Natural killer cell treated with Interleukin-12 subunit alpha and Interleukin-12 subunit beta and Interleukin-15 and Interleukin-18, amount 100 ng/mL, for 72 hours (primary cell): ENCODE data around the gene FGF6. TPM values are rescaled to one million over a fixed set of nuclear protein-coding genes. Genes with fewer than 3 reads are reported as not detected.
"Not testable (repeated sequence)": the region's sequence is repeated elsewhere in the genome, so short reads cannot be mapped to it uniquely, and the experiment has no call there.

Experiments used
- ATAC-seq, 2 donors: fragments of 150-1000 bp; cut with Tn5 transposase in 1 of 2; sonication (Bioruptor Pico), chemical (Tn5 transposase) in 1 of 2; 2 replicates each; pipeline ENCODE4 v1.10.0; 2021
- DNase-seq: peaks from one replicate; pipeline ENCODE4 v3.0.0; 2022; ENCODE audit warnings: low spot score
- H3K27ac Mint-ChIP-seq, 2 donors: 1 replicate in 1 of 2; 2 replicates in 1 of 2; pipeline ENCODE4 v1.8.0; 2022; ENCODE audit warnings: mixed read lengths in 2 of 2, mild to moderate bottlenecking in 1 of 2, moderate library complexity in 1 of 2
- H3K27me3 Mint-ChIP-seq, 2 donors: 1 replicate in 1 of 2; 2 replicates in 1 of 2; pipeline ENCODE4 v1.8.0; 2022; ENCODE audit warnings: mixed read lengths in 2 of 2
- H3K36me3 Mint-ChIP-seq: one replicate; pipeline ENCODE4 v1.8.0; 2022; ENCODE audit warnings: mixed read lengths
- H3K4me1 Mint-ChIP-seq, 2 donors: 1 replicate in 1 of 2; 2 replicates in 1 of 2; pipeline ENCODE4 v1.8.0; 2022; ENCODE audit warnings: low read depth in 2 of 2, mixed read lengths in 2 of 2, mild to moderate bottlenecking in 1 of 2
- H3K4me3 Mint-ChIP-seq: one replicate; pipeline ENCODE4 v1.8.0; 2022; ENCODE audit warnings: mixed read lengths
- H3K9me3 Mint-ChIP-seq: 2 replicates; pipeline ENCODE4 v1.8.0; 2022; ENCODE audit warnings: mixed read lengths
- total RNA-seq, 2 donors: library from RNA; stranded (reverse); gene quantifications; one replicate each; pipeline ENCODE4 v1.2.3, GENCODE V29; 2022

Gene FGF6
- total RNA-seq, 2 donors from 2014 or later = not detected

DNA sequence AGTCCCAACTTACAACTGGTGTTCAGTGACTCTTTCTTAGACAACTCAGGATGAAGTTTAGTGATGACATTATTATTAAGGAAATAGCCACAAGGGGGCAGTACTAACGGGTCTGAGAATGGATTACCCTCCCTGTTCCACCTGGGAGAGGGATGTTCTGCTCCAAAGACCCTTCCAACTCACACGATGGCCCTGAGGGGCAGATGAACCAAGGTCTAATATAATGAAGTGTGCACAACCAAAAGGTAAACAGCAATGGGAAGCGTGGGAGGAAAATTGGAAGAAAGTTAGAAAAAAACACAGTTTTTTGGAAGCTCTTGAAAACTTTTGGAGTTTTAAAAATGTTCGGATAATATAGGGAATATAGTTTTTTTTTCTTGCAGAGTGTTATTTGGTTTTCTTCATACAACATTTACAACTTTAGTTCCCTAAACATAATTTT is 24.0 kb downstream of the FGF6 start:
- DNase-seq (no peak), ATAC-seq (no peak)
- H3K36me3 Mint-ChIP-seq = no peaks in the 10 kb centered on the region
- H3K9me3 Mint-ChIP-seq = no peaks in the 10 kb centered on the region
- H3K4me3 Mint-ChIP-seq = no peak overlapping the region
- H3K27me3 Mint-ChIP-seq = peaks cover 8 to 10% of the 10 kb centered on the region in 2 donors
- no peak overlapping the region for H3K27ac Mint-ChIP-seq
- H3K4me1 Mint-ChIP-seq = no peaks in the 10 kb centered on the region

DNA sequence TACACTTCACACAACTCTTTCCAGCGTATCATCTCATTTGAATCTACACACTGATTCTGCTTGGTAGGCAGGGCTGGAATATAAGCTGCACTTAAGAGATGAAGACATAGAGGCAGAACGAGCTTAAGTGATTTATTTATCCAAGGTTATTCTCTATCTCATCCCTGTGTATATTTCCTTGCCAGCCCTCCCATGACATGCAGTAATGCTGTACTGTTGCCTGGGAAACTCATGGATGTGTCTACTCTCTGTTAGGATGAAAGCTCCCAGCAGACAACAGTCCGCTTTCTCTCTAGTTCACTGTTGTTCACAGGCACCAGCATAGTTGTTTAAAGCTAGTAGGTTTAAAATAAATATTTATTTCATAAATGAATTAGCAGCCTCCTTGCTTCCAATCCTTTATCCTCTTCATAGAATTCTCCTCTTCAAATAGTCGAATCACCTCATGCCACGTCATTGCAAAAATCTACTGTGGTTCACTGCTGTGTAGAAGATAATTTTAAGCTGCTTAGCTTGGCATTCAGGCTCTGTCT is 25.4 kb downstream of the FGF6 start:
- Mint-ChIP-seq H3K4me3 (no peak overlapping the region), H3K27me3 (peaks cover 15 to 17% of the 10 kb centered on the region in 2 donors)

DNA sequence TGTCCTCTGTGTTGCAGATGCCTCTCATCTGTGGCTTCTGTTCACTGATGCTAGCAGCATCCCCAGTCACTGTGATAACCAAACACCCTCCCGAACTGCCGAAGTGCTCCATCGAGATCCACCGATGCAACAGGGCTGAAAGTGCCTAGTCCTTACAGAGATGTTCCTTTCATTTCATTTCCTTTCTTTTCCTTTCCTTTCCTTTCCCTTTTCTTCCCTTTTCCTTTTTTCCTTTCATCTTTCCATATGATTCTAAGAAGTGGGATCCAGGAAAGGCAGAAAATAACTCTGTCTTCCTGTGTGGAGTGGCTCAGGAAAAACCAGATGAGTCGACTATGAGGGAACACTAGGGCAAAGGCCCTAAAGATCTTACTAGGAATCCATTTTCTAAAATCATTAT is 26.7 kb downstream of the FGF6 start:
- no peak overlapping the region for H3K4me3 Mint-ChIP-seq
- peaks cover 15 to 17% of the 10 kb centered on the region in 2 donors for H3K27me3 Mint-ChIP-seq
- H3K9me3 Mint-ChIP-seq = no peaks in the 10 kb centered on the region
- no peaks in the 10 kb centered on the region for H3K36me3 Mint-ChIP-seq
- no peak for DNase-seq
- ATAC-seq = no peak
- H3K27ac Mint-ChIP-seq = no peak overlapping the region
- H3K4me1 Mint-ChIP-seq = no peaks in the 10 kb centered on the region

More for the DNA sequence above, 25.4 kb downstream of the FGF6 start:
- Mint-ChIP-seq H3K36me3 (no peaks in the 10 kb centered on the region), H3K9me3 (no peaks in the 10 kb centered on the region), H3K4me1 (no peaks in the 10 kb centered on the region), H3K27ac (no peak overlapping the region)
- DNase-seq (no peak), ATAC-seq (no peak)

DNA sequence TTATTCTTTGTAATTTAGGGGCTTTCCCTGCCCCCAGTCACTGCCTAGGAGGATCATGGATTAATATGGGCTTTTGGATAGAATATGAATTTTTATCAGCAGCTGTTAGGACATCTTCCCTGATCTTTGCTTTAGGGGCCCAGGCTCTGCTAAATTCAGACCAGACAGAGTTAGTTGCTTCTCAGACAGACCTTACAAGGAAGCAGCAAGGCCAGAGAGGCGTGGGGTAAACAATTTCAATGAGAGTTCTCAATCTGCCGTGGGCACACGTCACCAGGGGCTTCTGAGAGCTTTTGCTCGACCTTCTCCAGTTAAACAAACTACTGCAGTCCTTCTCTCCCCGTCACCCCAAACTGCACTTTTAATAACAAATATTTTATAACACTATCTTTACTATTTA is 27.7 kb downstream of the FGF6 start:
- Mint-ChIP-seq H3K4me3 (no peak overlapping the region), H3K9me3 (no peaks in the 10 kb centered on the region), H3K36me3 (no peaks in the 10 kb centered on the region), H3K27me3 (peaks cover 15 to 17% of the 10 kb centered on the region in 2 donors), H3K27ac (no peak overlapping the region), H3K4me1 (no peaks in the 10 kb centered on the region)
- DNase-seq = no peak
- ATAC-seq = no peak

DNA sequence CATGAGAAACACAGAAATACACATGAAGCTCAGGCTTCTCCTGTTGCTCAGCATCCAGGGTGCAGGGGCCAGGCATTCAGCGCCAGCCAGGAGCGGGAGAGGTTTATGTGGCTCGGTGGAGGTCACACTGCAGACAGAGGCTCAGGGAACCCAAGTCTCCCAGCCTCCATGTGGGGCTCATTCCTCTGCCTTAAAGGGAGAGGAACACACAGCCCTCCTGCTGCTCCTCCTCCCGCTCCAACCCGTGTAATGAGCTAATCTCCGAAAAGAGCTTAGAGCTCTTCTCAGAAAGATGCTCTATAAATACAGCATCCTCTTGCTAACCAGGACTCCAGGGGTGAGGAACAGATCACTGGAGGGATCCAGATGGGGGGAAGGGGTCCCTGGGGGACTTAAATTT is 28.2 kb downstream of the FGF6 start:
- H3K36me3 Mint-ChIP-seq = no peaks in the 10 kb centered on the region
- no peak overlapping the region for H3K4me3 Mint-ChIP-seq
- DNase-seq = no peak
- no peaks in the 10 kb centered on the region for H3K9me3 Mint-ChIP-seq
- ATAC-seq = no peak
- H3K27ac Mint-ChIP-seq = no peak overlapping the region
- H3K4me1 Mint-ChIP-seq = no peaks in the 10 kb centered on the region
- H3K27me3 Mint-ChIP-seq = peaks cover 15 to 21% of the 10 kb centered on the region in 2 donors

DNA sequence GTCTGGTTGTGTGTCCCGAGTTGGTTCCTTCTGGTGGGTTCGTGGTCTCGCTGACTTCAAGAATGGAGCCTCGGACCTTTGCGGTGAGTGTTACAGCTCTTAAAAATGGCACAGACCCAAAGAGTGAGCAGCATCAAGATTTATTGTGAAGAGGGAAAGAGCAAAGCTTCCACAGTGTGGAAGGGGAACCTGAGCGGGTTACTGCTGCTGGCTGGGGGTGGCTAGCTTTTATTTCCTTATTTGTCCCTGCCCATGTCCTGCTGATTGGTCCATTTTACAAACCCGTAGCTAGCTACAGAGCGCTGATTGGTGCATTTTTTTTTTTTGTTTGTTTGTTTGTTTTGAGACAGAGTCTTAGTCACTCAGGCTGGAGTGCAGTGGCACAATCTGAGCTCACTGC is 29.3 kb downstream of the FGF6 start:
- Mint-ChIP-seq H3K9me3 (no peaks in the 10 kb centered on the region), H3K36me3 (no peaks in the 10 kb centered on the region), H3K4me1 (no peaks in the 10 kb centered on the region), H3K27ac (no peak overlapping the region), H3K27me3 (peaks cover 20 to 33% of the 10 kb centered on the region in 2 donors), H3K4me3 (no peak overlapping the region)
- ATAC-seq (no peak), DNase-seq (no peak)

DNA sequence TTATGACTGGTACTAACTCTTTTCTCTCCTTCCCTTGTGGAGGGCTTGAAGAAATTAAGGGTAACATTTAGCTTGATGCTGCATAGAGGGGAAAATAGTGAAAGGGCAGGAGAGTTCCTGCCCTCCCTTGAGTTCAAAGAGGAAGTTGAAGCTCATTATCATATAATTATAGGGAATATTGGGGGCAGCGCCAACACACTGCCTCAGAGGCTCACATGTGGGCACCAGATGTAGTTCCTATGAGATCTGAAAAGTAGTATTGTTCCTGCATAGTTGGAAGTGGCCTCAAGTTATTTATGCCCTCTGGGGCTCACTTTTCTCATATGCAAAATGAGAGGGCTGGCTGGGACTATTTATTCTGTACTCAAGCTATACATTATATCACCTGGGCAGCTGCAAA is 33.1 kb downstream of the FGF6 start:
- Mint-ChIP-seq H3K27ac (no peak overlapping the region), H3K9me3 (no peaks in the 10 kb centered on the region), H3K27me3 (peaks cover 21 to 28% of the 10 kb centered on the region in 2 donors), H3K4me1 (no peaks in the 10 kb centered on the region), H3K4me3 (no peak overlapping the region), H3K36me3 (no peaks in the 10 kb centered on the region)
- DNase-seq (no peak), ATAC-seq (no peak)

DNA sequence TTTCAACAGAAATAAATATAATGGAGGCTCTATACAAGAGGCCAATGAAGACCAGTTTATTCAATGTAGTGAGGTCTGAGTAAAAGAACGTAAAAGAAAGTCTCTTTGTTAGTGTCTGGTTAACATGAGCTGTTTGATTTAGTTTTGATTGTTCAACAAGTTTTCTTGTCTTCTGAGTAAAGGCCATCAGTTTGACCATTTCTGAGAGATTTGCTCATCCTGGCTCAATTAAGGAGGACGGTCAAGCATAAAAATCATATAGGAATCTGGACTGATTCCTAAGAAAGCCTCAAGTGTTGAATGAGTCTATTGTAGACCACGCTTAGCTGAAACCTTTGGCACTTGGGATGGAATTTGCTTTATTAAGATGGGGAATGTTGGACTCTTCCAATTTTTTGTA is 33.6 kb downstream of the FGF6 start:
- H3K27me3 Mint-ChIP-seq = peaks cover 19 to 28% of the 10 kb centered on the region in 2 donors
- DNase-seq (no peak), ATAC-seq (no peak)
- no peaks in the 10 kb centered on the region for H3K36me3 Mint-ChIP-seq
- no peak overlapping the region for H3K4me3 Mint-ChIP-seq
- H3K4me1 Mint-ChIP-seq = no peaks in the 10 kb centered on the region
- no peaks in the 10 kb centered on the region for H3K9me3 Mint-ChIP-seq
- H3K27ac Mint-ChIP-seq = no peak overlapping the region

DNA sequence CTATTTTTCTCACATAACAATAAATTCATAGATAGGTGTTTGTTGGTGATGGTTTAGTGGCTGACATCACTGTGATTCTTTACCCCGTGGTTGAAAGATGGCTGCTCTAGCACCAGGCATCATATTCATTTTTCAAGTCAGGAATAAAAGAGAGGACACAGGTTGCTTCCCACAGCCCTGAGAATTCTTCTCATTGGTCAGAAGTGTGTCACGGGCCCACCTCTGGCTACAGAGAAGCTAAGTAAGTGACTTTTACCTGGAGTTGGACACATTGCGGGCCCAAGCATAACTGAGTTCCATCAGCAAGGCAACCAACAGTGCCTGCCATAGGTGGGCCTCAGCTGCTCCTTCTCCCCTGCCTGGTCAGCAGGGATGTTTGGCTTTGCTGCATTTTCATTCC is 38.5 kb downstream of the FGF6 start:
- no peaks in the 10 kb centered on the region for H3K9me3 Mint-ChIP-seq
- no peaks in the 10 kb centered on the region for H3K36me3 Mint-ChIP-seq
- no peak overlapping the region for H3K4me3 Mint-ChIP-seq
- DNase-seq (no peak), ATAC-seq (no peak)
- H3K27ac Mint-ChIP-seq = no peak overlapping the region
- peaks cover 9 to 12% of the 10 kb centered on the region in 2 donors for H3K27me3 Mint-ChIP-seq
- H3K4me1 Mint-ChIP-seq = no peaks in the 10 kb centered on the region

DNA sequence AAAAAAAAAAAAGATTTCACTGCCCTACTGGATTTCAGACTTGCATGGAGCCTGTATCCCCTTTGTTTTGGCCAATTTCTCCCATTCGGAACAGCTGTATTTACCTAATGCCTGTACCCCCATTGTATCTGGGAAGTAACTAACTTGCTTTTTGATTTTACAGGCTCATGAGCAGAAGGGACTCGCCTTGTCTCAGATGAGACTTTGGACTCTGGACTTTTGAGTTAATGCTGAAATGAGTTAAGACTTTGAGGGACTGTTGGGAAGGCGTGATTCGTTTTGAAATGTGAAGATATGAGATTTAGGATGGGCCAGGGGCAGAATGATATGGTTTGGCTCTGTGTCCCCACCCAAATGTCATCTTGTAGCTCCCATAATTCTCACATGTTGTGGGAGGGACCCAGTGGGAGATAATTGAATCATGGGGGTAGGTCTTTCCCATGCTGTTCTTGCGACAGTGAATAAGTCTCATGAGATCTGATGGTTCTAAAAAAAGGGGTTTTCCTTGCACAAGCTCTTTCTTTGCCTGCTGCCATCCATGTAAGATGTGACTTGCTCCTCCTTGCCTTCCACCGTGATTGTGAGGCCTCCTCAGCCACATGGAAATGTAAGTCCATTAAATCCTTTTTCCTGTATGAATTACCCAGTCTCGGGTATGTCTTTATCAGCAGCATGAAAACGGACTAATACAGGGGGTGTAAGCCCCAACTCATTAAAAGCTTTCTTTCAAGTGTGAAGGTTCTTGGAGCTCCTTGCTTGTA is 40.6 kb downstream of the FGF6 start:
- peaks cover 8 to 12% of the 10 kb centered on the region in 2 donors for H3K27me3 Mint-ChIP-seq
- not testable (repeated sequence) for DNase-seq, H3K4me1 Mint-ChIP-seq, ATAC-seq, H3K36me3 Mint-ChIP-seq, H3K27ac Mint-ChIP-seq, H3K9me3 Mint-ChIP-seq, H3K4me3 Mint-ChIP-seq

DNA sequence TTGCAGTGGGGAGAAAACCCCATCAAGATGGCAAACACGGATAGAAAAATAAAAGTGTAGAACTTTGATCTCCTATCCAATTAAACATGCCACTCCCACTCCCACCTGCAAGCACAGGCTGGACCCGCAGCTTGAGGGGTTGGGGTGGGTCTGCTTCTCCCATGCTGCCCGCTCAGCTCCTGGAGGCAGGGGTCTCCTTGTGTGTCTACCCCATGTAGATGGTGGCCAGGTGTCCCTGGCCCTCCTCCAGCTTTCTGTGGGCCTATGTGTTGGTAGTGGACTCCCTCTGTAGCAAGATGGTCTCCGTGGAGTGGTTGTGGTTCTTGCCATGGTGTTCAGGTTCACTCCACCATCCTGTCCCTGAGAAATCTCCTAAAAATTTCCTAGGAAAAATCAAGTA is 42.6 kb downstream of the FGF6 start:
- no peak overlapping the region for H3K27ac Mint-ChIP-seq
- H3K4me3 Mint-ChIP-seq = no peak overlapping the region
- ATAC-seq (no peak), DNase-seq (no peak)
- no peaks in the 10 kb centered on the region for H3K36me3 Mint-ChIP-seq
- H3K9me3 Mint-ChIP-seq = no peaks in the 10 kb centered on the region
- H3K27me3 Mint-ChIP-seq = peaks cover 11 to 17% of the 10 kb centered on the region in 2 donors
- H3K4me1 Mint-ChIP-seq = no peaks in the 10 kb centered on the region

DNA sequence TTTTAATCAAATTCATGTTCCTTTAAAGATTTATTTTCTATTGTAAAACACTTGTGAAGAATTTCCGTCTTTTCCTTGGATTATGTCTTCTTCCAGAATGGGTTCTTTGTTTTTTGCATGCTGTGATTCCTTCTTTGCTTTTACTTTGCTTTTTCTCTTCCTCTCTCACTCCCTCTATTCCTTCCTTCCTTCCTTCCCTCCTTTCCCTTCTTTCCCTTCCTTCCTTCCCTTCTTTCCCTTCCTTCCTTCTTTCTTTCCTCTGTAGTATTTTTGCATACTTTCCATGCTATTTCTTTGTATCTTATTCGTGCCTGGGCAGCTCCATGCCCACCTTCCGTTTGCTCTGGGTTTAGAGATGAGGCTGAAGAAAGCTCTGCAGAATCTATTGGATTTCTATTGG is 44.5 kb downstream of the FGF6 start:
- DNase-seq (no peak), ATAC-seq (no peak)
- peaks cover 15 to 26% of the 10 kb centered on the region in 2 donors for H3K27me3 Mint-ChIP-seq
- H3K4me1 Mint-ChIP-seq = no peaks in the 10 kb centered on the region
- no peak overlapping the region for H3K27ac Mint-ChIP-seq
- H3K4me3 Mint-ChIP-seq = no peak overlapping the region
- no peaks in the 10 kb centered on the region for H3K36me3 Mint-ChIP-seq
- no peaks in the 10 kb centered on the region for H3K9me3 Mint-ChIP-seq

DNA sequence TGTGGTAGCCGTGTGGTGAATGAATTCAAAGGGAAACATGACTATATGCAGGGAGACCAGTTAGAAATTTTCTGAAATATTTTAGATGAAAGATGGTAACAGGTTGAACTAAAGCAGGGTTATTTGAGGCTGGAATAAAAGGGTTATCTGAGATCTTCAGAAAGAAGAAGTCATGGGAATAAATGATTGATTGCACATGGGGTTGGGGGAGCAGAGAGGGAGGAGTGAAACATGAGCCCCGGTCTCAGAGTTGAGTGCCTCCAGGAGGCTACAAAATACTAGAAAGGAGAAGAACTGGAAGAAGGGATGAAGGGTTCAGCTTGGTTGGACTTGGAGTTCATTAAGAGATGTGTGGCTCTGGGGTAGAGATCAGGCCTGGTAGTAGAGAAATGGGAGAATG is 49.8 kb downstream of the FGF6 start:
- Mint-ChIP-seq H3K4me1 (peaks cover 0 to 7% of the 10 kb centered on the region in 2 donors), H3K9me3 (no peaks in the 10 kb centered on the region), H3K4me3 (no peak overlapping the region), H3K27me3 (peaks cover 22 to 40% of the 10 kb centered on the region in 2 donors), H3K27ac (no peak overlapping the region), H3K36me3 (no peaks in the 10 kb centered on the region)
- no peak for ATAC-seq
- no peak for DNase-seq

DNA sequence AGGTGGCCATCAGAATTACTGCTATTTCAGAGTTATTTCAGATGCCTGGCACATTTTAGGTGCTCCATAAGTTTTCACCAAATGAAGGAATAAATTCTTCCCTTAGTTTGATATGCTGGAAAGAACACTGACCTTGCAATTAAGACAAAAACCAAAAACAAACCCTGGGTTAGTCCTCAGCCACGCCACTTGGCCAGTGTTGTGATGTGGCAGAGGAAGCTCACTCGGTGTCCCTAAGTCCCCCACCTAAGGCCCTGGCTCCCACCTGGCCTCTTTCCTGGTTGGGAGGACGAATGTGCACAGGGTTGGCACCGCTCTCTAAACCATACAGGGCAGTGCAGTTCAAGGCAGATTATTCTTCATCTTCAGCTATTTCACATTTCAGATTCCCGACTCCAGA is 52.4 kb downstream of the FGF6 start:
- DNase-seq (no peak), ATAC-seq (no peak)
- Mint-ChIP-seq H3K4me1 (peaks cover 0 to 7% of the 10 kb centered on the region in 2 donors), H3K36me3 (no peaks in the 10 kb centered on the region), H3K9me3 (no peaks in the 10 kb centered on the region), H3K27ac (no peak overlapping the region), H3K27me3 (peaks cover 17 to 33% of the 10 kb centered on the region in 2 donors), H3K4me3 (no peak overlapping the region)
